ENCODE measurements around the gene PIF1. TPM values are rescaled to one million over a fixed set of nuclear protein-coding genes. Genes with fewer than 3 reads are reported as not detected.

The PIF1 gene
- total RNA-seq, 1 experiment from 2014 or later = 34.9 TPM

GRCh38 chr15:64782751-64783150, 42.7 kb downstream of the PIF1 start:
- no TSS peak for BruUV-seq (replicated peaks)
- RAD21 ChIA-PET (ENCODE audit: low non-redundant PET in 1 of 2, low total read pairs in 2 of 2, uncharacterized antibody in 2 of 2, unreplicated experiment in 2 of 2) = no interaction called here
- H3K4me1 ChIP-seq (ENCODE audit: control insufficient read depth in 1 of 2, insufficient read depth in 2 of 2, low read length in 2 of 2) = peaks cover 0 to 4% of the 10 kb centered on the region in 2 experiments; a peak in 1 of 4 replicates
- no peak overlapping the region for H3K4me2 ChIP-seq (ENCODE audit: low read length)
- no peak overlapping the region for H3K27ac ChIP-seq (ENCODE audit: low read depth, low read length)
- TF ChIP-seq ZBTB33 (IDR thresholded peaks at IDR 0.05; ENCODE audit: extremely low read depth, insufficient replicate concordance, low read length) (no peak), EZH2phosphoT487 (IDR thresholded peaks at IDR 0.05; ENCODE audit: borderline replicate concordance) (no peak), SRF (IDR thresholded peaks at IDR 0.05; ENCODE audit: low read depth) (no peak), TCF7L2 (IDR thresholded peaks at IDR 0.05; ENCODE audit: borderline replicate concordance, extremely low read depth, insufficient read depth, insufficient read length) (no peak), ZFX (IDR thresholded peaks at IDR 0.05) (no peak), ELF1 (IDR thresholded peaks at IDR 0.05; ENCODE audit: borderline replicate concordance, low read depth) (no peak), ATF3 (IDR thresholded peaks at IDR 0.05) (no peak), EZH2 (IDR thresholded peaks at IDR 0.05) (no peak), JUND (IDR thresholded peaks at IDR 0.05) (no peak), CTCF (IDR thresholded peaks at IDR 0.05 in 2 of 3, conservative IDR thresholded peaks at IDR 0.05 in 1 of 3; ENCODE audit: borderline replicate concordance in 1 of 3, insufficient read depth in 1 of 3, low read depth in 2 of 3, low read length in 2 of 3) (no peak), FOSL1 (IDR thresholded peaks at IDR 0.05; ENCODE audit: low read depth) (no peak), ZNF274 (IDR thresholded peaks at IDR 0.05; ENCODE audit: low read depth, low read length) (no peak), POLR2A (IDR thresholded peaks at IDR 0.05; ENCODE audit: borderline replicate concordance, extremely low read depth, insufficient read depth, insufficient read length) (no peak), POLR2AphosphoS5 (IDR thresholded peaks at IDR 0.05; ENCODE audit: low read depth, low read length) (no peak), RAD21 (IDR thresholded peaks at IDR 0.05; ENCODE audit: low read depth) (no peak), SP1 (IDR thresholded peaks at IDR 0.05; ENCODE audit: low read depth) (no peak), CBX3 (IDR thresholded peaks at IDR 0.05; ENCODE audit: low read depth) (no peak), SIN3A (IDR thresholded peaks at IDR 0.05; ENCODE audit: low read depth) (no peak)
- POLR2A ChIA-PET = no interaction called here
- ATAC-seq (no peak), DNase-seq (ENCODE audit: low read depth, low spot score) (no peak)
- no peak overlapping the region for H3K9ac ChIP-seq (ENCODE audit: low read length)
- no peak overlapping the region for H2AFZ ChIP-seq (ENCODE audit: low read depth, low read length, poor library complexity, severe bottlenecking)
- CTCF ChIA-PET = no interaction called here
- no peak overlapping the region for H3K4me3 ChIP-seq (replicated peaks in 1 of 2; ENCODE audit: low read depth in 1 of 2, low read length in 2 of 2)
- no peaks in the 10 kb centered on the region for H3K36me3 ChIP-seq (ENCODE audit: control insufficient read depth in 1 of 2, insufficient read depth in 2 of 2, low read length in 2 of 2)
- intact Hi-C loops (cut with micrococcal nuclease) = no loop called here
- no peaks in the 10 kb centered on the region for H3K27me3 ChIP-seq (ENCODE audit: insufficient read depth, low read length)
- H3K9me3 ChIP-seq (ENCODE audit: control insufficient read depth in 1 of 2, insufficient read depth in 1 of 2, low read depth in 1 of 2, low read length in 2 of 2) = no peaks in the 10 kb centered on the region
- no peaks in the 10 kb centered on the region for H4K20me1 ChIP-seq (ENCODE audit: insufficient read depth)
- no peaks in the 10 kb centered on the region for H3K79me2 ChIP-seq (ENCODE audit: insufficient read depth, low read length)
- no peaks in the 10 kb centered on the region for H3K9me2 ChIP-seq (ENCODE audit: insufficient read depth)

All from HCT116 (cell line).